Right forelimb (tissue), 1 donor: ENCODE results near the gene ACVR1.
"Not testable (repeated sequence)": the region's sequence is repeated elsewhere in the genome, so short reads cannot be mapped to it uniquely, and the experiment has no call there.

ENCODE experiments used
- DNase-seq: peaks from one replicate; pipeline ENCODE4 v3.0.0-alpha.2; 2018

Gene ACVR1

DNA sequence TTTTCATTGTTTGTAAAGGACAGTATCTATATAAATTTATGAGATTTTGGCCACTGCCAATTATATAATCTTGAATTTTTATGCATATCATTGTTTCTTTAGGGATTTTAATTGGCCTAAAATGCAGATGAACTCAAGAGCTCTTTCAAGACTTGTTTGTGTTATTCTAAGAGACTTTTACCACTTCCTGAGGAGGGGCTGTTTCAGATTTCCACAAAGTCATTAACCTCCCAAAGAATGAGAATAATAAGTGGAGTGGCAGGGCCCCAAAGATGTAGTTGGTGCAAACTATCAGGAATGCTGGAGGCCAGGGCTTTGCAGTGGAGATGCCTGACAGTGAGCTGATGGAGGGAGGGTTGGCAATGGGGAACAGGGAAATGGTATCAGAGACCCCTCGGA lies 15.5 kb upstream of the ACVR1 start:
- DNase-seq: no peak

DNA sequence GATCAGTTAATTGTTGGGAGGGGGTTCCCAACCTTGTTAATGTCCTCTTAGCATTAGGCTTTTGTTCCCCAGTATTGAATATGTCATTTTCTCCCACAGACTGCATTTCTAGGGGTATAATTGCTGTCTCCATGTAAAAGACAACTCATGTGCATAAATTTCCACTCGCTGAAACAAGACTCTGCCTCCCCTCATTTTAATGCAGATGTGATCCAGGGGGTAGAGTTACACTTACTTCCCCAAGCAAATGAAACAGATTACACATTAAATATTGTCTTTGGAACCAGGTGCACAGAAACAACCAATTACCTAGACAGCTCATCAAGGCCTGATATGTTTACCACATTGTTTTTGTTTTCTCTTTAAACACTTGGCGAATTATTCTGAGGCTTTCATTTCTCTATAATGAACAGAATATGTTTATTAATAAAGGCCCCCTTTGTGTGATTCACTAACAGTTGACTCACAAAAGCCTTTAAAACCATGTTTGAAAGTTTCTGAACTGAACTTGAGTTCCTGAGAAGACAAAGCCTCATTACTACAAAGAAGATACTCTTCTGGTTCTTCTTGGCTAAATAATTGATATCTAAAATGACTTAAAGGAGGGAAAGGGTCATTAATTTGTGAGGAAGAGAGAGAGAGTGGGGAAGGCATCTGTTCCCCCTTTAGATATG lies 15.0 kb upstream of the ACVR1 start:
- DNase-seq: no peak

DNA sequence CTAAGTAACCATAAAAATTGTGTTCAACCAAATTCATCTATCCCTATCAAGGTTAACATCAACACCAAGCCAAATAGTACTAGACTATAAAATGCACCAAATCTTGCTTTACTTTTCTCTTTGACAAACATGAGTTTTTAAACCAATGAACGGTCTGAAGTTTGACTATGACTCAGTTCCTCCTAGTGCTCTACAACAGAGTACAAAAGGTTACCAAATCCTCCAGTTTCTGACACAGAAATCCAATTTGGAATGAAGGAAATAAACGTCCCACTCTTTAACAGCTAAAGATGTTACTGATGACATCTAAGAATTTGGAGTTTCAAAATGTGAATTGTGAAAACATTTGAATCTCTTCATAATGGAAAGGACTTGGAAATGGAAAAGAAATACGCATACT lies 11.8 kb upstream of the ACVR1 start:
- no peak for DNase-seq

DNA sequence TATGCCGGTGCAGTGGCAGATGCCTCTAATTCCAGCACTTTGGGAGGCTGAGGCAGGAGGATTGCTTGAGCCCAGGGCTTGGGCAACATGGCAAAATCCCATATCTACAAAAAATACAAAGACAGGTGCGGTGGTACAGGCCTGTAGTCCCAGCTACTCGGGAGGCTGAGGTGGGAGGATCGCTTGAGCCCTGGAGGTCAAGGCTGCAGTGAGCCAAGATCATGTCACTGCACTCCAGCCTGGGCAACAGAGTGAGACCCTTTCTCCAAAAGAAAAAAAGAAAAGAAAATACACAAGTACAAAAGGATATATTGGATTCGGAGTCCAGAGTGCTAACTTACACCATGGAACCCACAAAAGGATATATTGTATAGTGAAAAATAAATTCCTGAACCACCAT lies 8.4 kb upstream of the ACVR1 start:
- DNase-seq: not testable (repeated sequence)

DNA sequence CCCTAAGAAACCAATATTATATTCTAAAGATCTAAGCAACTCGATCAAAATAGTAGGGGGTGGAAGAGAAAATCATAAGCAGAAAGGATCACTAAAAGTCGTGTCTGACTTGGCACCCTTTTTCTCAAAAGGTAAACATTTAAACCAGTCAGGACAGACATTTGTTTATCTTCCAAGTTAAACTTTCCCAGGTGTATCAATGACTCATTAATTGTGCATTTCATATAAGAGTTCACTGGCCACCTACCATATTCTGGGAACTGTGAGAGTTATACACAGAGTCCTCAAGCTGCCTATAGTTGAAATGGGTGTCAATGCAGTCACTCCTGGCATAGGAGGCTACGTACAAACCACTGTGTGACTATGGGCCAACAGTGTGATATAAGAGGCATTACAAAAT lies 4.8 kb upstream of the ACVR1 start:
- DNase-seq: no peak

DNA sequence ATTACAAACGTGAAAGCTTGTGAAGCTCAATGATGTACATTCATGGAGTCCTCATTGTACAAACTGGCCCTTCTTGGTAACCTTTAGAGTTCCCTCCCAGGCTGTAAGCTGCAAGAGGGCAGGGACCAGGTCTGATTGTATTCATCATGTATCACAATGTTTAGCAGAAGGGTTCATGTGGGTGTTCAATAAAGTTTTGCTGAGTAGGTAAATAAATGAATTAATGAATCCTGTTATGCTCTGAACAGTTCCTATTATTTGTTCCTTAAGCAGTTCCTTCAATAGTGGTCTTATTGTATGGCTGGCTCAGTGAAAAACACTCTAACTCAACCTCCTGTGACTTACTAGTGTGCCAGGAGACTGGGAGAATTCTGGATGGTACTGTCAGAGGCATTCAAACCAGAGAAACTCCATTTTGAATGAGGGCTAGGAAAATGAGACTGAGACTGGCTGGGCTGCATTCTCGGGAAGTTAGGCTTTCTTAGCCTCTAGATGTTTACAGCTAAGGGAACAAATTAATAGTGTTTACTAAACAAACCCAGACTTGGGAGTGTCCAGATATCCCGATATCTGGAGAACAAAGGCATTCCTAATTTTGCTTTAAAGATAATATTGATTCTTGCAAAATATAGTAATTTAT lies 1.8 kb upstream of the ACVR1 start:
- DNase-seq: no peak

DNA sequence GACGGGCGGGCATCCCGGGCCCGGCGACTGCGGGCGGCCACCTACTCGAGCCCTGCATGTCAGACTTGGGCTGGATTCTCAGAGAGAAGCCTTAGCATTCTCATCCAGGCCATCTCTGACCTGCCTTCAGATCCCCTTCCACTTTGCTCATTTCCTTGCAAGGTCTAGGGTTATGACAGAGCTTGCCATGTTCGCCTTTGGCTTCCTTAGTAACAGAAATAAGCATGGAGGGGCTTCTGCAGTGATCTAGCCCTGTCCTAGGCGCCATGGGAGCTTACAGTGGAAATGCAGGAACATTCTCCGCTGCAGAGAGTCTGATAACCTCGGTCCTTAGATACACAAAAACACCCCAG lies 632 bp upstream of the ACVR1 start:
- DNase-seq: no peak

DNA sequence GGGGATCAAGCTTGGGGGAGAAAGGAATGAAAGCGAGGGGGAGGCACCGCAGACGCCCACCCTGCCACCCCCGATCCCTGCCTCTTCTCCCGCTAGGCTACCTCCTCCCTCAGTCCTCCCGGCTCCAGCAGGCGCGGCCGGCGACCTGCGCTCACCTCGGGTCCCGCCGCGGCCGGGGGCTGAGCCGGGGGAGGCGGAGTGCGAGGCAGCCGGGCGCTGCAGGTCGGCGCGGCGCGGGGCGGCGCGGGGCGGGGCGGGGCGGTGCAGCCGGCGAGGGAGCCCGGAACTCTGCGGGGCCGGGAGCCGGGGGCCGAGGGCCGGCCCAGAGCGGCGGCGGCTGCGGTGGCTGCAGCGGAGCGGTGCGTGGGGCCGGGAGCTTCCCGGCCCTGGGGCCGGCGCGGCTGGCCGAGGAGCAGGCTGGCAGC lies 477 bp downstream of the ACVR1 start:
- no peak for DNase-seq

DNA sequence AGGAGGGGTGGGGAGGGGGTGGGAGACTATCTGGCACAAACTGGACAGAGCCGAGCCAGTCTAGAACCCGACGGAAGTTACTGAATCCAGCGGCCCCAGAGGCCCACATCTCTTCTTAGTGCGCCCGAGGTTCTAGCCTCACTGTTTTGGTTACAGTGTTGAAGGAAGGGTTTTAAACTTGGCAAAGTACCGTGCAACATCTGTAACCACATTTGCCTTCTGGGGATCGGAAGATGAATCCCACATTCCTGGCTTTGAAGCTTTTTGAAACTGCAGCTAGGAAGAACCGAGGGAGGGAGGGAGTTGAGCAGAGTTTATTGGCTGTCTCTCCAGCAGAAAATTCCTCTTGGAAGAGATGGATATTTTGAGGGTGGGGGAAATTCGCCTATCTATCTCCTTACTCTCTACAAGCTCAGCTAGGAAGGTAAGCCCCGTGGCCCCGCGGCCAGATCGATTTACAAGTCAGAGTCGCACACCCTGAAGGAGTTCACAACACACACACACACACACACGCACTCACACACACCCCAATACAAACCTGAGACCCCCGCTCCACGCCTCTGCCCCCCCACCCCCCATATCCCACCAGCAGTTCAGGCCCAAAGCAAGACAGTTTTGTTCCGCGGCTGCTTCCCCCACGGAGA lies 1.0 kb downstream of the ACVR1 start:
- peak; percentile 81 for DNase-seq

DNA sequence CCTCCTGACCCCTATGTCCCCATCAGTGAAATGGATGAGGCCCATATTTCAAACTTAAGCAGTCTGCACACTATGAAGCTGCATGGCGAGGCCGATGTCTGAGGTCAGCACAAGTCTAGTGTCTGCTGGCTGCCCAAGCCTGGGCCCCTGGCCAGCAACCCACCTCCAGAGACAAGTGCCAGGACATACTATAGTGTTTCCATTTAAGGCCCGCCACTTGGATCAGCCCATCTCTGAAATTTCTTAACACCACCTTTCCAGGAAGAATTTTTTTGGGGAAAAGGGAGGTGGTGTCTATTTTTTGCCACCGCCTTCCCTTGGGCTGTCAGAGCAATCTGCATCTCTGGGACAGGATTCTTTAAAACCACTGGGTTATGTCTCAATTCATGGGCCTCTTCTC lies 1.8 kb downstream of the ACVR1 start:
- DNase-seq: peak; percentile 53

DNA sequence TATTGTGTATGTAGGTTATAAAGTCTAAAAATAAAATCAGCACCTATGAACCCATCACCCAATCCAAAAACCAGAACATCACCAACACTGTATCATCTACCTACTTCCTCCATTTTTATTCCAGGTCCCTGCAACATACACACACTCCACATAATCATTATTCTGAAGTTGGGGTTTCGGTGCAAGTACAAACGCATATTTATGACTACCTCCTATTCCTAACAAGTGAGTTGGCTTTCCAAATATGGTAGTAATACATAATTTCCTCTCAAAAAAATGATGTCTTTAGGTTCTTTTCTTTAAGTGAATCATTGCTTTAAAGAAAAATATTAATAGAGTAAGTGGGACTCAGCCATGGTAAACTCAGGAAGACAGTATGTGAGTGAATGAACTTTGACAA lies 3.3 kb downstream of the ACVR1 start:
- DNase-seq: no peak

DNA sequence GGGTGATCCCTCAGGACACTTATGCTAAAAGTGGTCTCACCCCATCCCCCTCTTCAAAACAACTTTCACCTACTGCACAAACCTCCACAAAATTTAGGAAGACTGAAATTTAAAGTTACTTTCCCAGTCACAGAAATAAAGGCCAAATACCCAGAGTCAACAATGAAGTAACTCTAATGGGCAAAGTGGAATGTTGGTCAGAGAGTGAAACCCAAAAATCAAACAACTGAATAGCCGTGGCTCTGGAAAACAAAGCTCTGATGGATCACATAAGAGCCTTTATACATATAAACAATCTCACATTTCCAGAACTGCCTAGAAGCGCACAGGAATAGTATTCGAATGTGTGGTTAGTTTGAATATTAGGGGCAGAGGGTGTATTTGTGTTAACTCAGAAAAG lies 4.7 kb downstream of the ACVR1 start:
- no peak for DNase-seq

DNA sequence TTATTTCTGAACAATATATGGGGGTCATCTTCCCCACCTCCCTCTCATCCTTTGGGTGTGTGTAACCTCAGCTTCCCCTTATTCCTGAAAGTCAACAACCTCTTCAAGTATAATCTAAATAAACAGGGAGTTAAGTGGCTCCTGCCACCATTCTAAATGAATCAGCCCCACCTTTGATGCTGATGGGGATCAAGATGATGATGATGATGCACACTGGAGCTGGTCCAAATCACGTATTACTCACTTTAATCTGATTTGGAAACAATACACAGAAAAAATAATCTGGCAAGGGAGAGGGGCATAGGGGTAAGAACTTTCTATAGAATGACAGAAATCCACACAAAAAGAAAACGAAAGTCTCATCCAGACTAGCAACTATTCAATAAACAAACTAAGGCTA lies 7.1 kb downstream of the ACVR1 start:
- no peak for DNase-seq

DNA sequence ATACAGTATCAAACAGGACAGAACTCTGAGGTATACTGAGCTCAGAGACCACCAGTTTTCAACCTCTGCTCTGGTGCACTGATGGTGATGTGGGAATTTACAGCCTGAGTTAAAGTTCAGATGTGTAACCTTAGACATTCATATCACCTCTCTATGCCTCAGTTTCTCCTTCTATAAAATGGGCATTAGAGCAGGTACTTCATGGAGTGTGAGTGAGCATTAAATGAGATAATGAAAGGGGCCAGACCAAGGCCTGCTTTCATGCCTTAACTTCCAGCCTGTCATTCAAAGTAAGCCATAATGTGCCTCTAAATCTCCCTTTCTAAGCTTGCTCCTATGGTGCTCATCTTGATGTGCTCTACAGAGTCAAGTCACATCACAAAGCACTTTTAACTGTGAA lies 8.4 kb downstream of the ACVR1 start:
- DNase-seq: no peak

DNA sequence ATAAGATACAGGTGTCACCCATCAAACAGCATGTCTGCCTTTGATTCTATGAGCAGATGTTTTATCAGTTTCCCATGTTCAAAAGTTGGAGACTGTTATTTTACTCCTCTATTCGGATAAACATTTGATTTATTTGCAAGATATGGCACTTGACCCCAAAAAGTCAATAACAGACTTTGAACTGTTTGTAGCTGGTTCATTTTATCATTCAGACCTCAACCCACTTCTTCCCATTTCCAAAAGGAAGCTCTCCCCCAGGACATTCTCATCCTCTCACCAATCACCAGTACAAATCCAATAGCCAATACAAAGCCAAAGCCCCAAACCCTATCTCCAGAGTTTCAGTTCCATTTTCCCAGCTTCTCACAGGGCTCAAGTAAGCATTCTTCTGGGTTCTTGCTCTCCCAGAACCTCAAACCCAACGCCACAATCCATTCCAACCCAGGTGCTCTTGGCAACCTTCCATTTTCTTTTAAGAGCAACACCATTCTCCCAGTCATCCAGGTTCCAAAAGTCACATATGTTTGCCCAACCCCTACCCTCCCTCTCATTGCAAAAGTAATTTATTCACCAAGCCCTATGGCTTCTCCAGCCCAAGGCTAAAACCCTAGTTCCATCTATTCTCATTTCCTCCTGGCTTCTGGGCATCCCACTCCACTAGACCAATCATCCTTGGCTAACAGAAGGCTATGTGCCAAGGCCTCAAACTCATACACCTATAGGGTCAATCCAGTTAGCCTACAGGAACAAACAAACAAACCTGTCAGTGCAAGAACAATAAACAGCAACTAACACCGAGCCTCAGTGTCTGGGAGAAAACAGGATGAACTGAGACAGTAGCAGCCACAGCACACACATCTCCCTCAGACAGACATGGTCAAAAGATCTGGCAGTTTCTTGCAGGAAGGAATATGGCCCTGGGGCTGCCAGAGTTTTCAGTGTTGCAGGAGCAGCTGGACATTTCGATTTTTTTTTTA lies 9.2 kb downstream of the ACVR1 start:
- DNase-seq: no peak

DNA sequence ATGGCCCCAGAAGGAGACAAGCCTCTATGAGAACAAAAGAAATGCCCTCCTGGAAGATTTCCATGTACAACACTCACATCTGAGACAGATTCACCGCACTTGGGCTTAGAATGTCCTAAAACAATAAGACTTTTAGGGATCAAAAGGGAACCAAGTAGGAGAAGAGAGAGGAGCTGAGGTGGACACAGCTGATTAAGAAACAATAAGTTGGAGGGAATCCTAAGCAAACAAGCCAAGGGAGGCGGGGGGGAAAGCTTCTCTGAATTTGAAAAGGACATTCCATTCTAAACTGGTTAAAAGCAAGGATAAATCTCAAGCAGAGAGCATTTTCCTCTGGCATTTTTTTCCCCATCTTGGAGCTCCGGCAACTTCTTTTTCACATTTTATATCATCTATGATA lies 9.9 kb downstream of the ACVR1 start:
- no peak for DNase-seq

DNA sequence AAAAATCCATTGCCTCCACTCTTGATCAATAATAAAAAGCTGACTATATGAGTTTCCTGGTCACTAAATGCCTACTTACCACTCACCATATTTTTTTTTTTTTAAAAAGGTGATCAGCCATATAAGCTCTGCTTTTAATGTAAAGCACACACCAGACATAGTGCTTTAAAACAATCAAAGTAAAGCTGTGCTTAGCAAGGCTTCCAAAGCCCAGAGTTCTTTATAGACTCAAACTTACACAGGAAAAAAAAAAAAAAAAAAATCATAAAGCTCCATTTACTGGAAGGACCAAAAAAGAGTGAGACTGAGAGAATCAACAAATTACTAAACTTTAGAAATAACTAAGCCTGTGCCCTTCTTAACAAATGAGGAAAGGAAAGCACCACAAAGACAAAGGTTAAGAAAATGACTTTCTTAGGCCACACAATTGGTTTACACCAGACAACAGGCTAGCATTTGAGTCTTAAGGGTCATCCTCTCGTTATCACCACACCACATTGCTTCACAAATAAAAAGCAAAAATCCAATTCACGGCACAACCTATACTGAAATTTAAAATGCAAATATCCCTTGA lies 11.2 kb downstream of the ACVR1 start:
- DNase-seq: no peak

DNA sequence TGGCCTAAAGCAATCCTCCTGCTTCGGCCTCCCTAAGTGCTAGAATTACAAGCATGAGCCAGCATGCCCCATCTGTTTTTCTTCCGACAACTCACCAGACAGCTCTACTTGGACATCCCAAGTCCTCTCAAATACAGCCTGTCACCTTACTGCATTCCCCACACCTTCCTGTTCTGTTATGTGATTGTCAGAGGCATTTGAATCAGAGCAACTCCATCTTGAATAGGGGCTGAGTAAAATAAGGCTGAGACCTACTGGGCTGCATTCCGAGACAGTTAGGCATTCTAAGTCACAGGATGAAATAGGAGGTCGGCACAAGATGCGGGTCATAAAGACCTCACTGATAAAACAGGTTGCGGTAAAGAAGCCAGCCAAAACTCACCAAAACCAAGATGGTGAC lies 17.3 kb downstream of the ACVR1 start:
- no peak for DNase-seq

DNA sequence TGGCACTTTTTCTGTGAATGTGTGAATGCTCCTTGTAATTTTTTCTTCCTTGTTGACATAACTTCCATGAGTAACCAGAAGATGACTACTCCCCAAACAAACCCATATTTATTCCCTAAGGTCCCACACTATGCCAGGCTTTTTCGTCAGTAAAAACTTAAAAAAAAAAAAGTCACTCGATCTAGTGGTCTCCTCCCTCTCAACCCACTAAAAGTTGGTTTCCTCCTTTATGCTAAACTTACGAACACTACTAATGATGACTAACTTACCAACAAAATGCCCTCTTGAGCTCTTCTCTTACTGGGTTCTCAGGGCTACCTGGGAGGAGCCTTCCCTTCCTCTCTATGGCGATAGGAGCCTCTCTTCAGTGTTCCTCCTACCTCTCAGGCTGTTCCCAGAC lies 18.2 kb downstream of the ACVR1 start:
- DNase-seq: no peak

DNA sequence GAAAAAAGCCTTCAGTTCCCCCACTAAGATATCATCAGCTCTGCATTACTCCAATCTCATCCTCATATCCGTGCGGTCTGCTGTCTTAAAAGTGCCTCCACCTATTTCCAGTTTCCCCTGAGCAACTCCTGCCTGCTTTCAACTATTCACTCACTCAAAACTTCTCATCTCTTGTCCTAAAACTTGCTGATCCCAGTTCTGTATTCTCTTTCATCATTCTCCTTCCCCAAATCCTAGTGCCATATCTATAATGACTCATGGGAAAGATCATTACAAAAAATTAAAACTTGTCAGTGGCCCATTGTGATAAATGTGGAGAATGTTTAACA lies 20.0 kb downstream of the ACVR1 start:
- DNase-seq: no peak

DNA sequence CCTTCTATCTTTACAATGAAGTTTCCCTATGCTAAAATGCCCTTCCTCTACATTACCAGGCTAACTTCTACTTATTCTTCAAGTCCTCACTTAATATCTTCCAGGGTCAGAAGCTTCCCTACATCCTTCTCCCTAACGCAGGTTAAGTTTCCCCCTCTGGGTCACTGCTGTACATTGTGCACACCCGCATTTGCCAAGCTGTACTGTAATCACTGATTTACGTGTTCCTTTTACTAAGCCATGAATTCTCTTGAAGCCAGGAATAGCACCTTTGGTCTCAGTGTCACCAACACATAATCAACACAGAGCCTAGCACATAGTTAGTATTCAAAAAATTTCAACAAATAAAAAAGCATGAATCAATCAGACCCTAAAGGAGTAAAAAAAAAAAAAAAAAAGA lies 22.3 kb downstream of the ACVR1 start:
- DNase-seq: no peak

DNA sequence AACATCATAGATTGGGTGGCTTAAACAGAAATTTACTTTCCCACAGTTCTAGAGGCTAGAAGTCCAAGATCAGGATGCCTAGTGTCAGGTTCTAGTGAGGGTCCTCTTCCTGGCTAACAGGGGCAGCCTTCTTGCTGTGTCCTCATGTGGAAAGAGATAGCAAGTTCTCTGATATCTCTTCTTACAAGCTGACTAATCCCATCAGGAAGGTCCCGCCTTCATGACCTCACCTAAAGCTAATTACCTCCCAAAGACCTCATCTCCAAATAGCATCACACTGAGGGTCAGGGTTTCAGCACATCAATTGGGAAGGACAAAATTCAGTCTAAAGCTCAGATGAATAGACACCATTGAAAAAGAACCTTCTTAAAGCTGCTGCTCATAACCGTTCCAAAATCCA lies 22.9 kb downstream of the ACVR1 start:
- no peak for DNase-seq

DNA sequence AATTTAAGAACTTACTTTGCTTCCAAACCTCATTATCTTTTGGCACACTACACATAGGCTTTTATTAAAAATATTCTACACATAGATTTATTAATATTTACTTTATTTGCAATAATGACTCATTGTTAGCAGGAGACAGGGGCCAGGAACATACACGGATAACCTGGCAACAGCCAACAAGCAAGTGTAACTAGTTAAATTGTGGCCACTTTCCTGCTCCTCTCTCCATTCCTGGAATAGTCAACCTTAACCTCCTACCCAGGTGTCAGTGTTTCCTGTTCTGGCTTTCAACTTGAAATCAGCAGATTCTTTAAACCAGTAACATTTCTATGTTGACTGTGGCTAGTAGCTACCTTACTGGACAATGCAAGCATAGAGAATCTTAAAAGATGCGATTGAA lies 26.5 kb downstream of the ACVR1 start:
- DNase-seq: no peak
